GM20431 (cell line): ENCODE data around the gene AIDA.

Source experiments
- in situ Hi-C: fragments of 300-500 bp; cut with MseI, MboI; formaldehyde crosslinking; loops from one replicate; pipeline ENCODE4 v1.15.0; 2020; ENCODE audit warnings: low sequenced_read_pairs; ENCODE audit not compliant: unreplicated experiment

AIDA gene

DNA sequence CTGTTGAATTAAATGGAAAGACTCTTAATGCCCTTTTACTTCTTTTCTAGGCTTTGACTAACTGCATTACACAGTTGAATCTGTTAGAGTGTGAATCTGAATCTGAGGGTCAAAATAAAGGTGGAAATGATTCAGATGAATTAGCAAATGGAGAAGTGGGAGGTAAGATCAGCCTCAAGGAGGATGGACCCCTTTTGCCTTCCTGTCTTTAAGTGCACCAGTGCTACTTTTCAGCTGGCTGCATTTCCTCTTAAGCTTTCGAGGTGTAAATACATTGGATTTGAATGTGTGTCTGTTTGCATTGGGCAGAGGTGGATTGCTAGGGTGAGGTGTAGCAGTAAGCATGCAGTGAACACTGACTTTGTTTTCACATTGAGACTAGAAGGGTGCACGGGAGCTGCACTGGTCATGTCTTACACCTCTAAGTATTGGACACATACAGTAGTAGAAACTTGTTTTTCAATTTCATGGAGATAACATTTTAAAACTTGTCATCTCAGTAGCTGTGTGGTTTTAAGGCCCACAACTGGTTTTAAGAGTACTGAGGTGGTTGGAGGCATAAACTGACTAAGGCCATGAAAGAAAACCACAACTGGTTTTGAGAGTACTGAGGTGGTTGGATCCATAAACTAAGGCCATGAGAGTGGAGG is 59.0 kb downstream of the AIDA start:
- in situ Hi-C loops: no loop called here

DNA sequence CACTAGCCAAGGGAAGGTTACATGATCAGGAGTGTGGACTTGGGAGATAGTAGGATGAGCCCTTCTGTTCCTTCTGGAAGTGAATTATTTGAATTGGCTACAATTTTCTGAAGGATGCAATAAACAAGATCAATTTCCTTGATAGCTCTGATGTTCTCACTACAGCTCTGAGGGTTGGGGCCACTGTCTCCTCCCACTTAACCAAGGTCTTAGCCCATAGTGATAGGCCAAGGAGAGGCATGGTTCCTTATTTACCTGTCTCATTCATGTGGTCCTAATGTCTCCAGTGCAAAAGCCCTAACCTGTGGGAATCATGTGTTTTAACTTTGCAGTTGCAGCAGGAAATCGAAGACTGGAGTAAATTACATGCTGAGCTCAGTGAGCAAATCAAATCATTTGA is 59.6 kb downstream of the AIDA start:
- in situ Hi-C loops: no loop called here

DNA sequence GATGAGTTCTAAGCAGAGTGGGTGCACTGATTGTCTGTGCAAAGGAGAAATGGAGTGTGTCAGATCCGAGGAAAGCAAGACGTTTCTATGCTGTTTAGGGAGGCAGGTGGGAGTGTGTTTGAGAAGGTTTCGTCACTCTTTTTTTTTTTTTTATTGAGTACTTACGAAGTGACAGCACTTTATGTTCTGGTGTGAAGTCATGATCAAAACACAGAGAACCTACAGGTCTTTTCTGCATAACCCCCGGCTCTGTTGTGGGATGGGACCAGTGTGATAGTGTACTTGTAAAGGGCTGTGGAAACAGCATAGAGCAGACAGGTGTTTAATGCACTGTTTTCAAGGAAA is 67.7 kb downstream of the AIDA start:
- in situ Hi-C loops: no loop called here

DNA sequence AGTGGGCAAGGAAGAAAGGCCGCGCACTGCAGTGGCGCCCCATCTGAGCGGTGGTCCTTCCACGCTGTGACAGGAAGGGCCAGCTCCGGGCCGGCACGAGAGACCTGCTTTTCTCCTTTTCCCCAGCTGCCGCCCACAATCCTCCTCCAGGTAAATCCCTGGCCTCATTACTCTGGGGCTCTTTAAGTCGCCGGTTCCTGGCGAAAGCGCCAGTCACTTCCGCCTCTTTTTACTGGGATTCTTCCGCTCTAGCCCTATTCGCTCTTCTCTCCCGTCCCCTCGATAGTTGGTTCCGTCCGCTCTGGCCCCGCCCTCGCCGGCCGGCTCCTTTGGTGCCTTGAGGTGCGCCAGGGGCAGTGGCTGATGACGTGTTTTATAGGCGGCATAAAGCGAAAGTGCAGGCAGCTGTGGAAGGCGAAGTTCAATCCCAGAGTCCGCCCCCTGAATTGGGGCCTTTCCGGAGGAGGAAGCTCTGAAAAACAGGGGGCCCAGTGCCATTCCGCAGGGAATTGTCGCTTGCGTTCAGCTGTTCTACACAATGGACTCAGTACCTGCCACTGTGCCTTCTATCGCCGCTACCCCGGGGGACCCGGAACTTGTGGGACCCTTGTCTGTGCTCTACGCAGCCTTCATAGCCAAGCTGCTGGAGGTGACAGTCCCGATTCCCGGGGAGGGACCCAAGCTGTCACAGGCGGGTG is 68.2 kb downstream of the AIDA start:
- in situ Hi-C loops: no loop called here

DNA sequence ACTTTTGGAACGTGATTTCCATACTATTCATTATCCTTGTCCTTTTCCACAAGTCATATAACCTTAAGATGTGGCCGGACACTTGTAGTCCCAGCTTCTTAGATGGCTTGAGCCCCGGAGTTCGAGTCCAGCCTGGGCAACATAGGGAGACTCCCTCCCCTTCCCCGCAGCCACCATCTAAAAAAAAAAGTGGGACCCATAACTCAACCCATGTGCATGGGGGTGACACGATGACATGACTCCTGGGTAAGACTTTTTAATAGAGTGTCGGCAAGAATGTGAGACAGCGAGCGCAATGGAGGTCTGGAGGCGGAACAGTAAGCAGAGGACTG is 68.7 kb downstream of the AIDA start:
- in situ Hi-C loops: no loop called here

DNA sequence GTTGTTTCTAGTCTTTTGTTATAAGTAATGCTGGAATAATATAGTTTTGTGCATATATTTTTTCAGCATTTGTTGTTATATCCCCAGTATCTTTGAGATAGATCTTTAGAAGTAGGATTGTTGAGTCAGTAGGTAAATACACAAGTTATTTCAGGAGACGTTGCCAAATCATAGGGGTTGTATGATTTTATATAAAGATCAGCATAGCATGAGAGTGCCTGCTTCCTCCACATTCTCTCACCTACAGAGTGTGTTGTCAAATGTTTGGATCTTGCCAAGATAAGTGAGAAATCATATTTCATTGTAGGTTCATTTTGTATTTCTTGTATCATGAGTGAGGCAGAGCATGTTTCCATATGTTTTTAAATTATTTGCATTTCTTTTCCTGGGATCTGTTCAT is 69.8 kb downstream of the AIDA start:
- in situ Hi-C loops: no loop called here

DNA sequence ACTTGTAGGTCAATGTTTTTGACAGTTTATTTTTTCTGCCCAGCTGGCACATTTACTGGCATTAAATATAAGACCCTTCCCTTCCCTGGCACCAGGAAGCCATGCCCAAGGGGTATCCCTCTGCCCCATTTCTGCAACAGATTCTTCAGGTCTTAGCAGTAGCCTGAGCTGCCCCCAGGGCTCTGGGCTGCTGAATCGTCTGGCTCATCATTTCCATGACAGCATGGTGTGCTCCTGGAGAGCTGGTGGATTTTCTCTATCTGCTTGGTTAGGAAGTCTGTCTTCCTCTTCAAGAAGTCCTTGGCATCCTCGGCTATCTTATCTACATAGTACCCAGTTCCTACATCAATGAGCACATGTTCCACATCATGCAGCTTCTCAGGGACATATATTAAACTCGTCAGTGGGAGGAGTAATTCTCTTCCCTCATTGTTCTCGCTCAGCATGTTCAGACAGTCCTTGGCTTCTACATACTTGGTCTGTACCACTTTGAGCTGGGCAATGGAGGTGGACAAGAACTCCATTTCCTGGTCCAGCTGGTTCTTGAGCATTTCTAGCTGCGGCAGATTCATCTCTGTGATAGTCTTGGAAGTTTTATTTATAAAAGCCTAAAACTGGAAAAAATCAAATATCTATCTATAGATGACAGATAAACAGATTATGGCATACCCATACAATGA is 70.9 kb downstream of the AIDA start:
- in situ Hi-C loops: no loop called here

DNA sequence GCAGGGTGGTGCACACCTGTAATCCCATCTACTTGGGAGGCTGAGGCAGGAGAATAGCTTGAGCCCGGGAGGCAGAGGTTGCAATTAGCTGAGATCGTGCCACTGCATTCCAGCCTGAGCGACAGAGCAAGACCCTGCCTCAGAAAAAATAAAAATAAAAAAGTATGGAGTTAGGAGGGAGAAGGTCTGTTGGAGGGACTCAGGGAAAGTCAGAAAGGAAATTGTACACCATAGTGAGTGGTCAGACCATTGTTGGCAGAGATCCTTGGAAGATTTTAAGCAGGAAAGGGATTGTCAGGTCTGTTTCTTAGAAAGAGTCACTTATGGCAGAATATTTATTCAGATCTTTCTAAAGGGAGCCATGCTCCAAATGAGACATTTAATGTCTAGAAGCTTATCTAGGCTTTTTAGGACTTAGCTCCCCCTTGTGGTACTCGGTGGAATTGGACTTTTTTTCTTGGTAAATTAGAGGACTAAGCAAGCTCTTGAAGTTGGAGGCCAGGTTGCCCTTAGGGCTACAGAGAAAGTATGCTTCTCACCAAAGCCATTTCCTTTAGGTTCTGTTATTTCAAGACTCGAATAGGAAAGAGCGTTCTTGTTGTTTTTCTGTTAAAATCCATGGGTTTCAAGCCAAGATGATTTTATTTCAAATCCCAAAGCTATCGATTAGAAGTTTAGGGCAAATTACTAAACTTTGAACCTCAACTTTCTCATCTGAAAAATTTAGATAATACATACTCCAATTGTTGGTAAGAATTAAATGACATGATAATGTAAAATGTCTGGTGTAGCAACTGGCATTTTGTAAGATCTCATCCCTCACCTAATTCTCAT is 77.9 kb downstream of the AIDA start:
- in situ Hi-C loops: loop anchor here (10.0 kb wide), 1 partner anchor 180 kb away; no protein-coding TSS in a partner anchor

DNA sequence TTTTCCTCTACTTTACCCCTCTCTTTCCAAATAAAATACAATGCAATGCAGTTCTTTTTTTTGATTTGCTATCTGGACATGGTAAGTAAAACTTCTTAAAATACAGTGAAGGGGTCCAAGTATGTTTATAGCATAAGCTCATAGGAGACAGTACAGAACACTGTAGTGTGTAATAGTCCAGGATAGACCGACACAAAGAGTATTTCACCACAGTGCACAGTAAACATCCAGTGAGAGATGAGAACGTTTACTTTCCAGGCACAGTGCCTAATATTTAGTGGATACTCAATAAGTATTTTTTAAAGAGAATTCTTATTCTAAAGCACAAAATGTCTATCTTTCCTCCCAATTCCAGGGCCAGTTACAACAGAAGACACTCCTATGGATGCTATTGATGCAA is 79.5 kb downstream of the AIDA start:
- in situ Hi-C loops: loop anchor here (10.0 kb wide), 1 partner anchor 178 kb away; no protein-coding TSS in a partner anchor

DNA sequence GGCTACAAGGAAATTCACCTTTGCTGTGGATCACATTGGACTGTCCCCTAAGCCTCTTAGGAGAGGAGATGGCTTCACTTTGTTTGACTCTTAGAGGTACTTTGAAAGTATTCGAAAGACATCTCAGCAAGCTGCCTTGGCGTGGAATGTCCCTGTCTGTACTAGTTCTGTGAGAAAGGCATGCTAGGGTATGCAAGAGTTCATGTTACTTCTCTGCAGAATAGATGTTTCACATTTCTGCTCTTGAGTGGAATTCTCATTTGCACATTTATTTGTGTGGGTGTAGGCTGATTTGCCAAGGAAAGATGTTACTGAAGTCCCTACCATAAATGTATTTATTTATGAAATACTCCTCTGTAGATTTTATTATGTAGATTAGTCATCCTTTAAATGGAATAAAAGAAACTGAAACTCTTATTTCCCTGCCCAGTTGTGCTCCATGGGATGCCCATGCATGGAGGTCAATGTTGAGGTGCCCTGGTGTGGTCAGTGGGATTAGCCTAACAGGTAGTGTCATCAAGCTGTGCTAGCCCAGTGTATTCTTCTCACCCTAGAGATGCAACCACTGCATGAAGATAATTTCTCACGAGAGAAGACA is 80.6 kb downstream of the AIDA start:
- in situ Hi-C loops: loop anchor here (10.0 kb wide), 1 partner anchor 177 kb away; no protein-coding TSS in a partner anchor

DNA sequence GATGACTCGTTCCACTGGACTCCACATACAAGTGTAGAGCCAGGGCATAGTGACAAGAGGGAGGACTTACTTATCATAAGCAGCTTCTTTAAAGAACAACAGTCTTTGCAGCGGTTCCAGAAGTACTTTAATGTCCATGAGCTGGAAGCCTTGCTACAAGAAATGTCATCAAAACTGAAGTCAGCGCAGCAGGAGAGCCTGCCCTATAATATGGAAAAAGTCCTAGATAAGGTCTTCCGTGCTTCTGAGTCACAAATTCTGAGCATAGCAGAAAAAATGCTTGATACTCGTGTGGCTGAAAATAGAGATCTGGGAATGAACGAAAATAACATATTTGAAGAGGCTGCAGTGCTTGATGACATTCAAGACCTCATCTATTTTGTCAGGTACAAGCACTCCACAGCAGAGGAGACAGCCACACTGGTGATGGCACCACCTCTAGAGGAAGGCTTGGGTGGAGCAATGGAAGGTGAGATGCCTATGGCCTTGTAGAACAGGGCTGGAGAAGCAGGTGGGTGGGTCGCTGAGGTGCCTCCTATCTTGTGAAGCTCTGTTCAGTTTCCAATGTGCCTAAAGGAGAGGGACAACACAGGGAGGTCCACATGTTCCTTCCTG is 82.3 kb downstream of the AIDA start:
- in situ Hi-C loops: loop anchor here (10.0 kb wide), 1 partner anchor 175 kb away; no protein-coding TSS in a partner anchor

DNA sequence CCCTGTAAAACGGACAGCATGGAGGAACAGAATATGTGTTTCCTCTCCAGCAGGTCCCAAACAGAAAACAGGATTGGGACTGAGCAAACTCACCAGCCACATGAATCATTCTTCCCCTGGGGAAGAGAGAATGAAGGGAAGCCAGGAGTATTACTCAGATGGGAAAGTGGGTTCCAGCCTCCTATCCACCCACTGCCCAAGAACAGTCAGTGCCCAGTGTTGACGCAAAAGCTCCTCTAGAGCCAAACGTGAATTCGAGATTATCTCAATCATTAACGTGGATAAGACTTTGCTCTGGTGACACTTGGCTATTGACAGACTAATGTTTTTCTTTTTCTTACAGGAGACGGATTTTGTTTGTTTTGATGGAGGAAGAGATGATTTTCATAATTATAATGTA is 85.1 kb downstream of the AIDA start:
- in situ Hi-C loops: no loop called here

DNA sequence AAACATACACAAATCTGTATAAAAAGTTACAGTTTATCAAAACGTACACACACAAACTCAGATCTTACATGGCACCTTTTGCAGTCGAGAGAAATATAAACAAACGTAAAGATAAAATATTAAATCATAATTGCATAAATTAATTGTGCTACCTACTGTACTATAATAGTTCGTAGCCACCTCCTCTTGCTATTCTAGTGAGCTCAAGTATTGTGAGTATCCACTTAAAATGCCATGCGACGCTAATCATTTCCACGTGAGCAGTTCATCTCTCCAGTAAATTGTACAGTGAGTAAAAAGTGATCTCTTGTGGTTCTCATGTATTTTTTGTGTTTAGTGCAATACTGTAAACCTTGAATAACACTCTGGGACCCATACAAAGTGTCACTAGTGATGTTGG is 88.1 kb downstream of the AIDA start:
- in situ Hi-C loops: no loop called here

DNA sequence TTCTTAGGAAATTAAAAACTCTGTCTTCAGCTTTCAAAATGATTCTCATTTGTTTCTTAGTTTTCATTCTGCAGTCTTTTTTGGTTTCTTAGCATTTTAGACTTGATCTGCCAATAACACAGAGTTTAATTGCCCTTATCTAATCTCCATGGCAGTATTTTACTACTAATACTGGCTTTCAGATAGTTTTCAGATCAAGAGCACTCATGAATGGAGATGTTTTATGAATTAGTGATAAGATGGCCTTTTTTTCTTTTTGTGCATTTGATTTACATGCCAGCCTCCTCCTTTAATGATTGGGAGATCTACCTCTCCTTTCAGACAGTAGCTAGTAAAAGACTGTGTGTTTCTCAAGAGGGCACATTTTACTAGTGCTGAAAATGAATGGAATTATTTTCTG is 88.8 kb downstream of the AIDA start:
- in situ Hi-C loops: no loop called here

DNA sequence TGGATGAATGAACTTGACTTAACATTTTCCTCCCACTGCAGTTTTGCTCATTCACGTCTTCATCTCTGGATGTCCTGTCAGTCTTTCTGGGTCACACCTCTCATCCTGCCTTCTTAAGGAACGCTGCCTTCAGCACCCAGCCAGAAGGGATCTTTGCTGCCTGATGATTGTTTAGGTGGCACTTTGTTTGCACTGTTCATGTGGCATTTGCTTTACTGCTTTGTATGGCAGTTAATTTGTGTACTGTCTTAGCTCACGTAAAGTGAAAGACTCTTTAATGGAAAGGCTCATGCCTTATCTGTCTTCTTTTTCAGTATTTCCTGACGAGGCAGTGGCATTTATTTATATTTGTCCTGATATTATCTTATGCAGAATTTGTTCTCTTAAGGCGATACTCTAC is 89.5 kb downstream of the AIDA start:
- in situ Hi-C loops: no loop called here

DNA sequence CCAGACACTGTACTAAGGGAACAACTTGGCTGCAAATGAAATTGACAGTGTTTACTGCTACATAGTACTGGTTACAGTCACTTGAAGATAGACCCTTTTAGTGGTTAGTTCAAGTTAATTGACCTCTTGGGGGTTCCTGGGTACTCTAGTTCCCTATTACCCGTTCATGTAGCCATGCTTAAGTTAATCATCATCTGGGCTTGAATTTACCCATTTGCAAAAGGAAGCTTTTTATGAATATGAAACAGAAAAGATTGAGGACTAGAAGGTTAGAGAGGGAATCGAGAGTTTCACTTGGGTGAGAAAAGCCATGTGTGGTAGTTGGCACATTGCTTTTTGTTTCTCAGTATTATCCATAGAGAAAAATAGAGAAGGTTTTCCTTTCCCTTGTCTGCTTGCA is 91.7 kb downstream of the AIDA start:
- in situ Hi-C loops: no loop called here

DNA sequence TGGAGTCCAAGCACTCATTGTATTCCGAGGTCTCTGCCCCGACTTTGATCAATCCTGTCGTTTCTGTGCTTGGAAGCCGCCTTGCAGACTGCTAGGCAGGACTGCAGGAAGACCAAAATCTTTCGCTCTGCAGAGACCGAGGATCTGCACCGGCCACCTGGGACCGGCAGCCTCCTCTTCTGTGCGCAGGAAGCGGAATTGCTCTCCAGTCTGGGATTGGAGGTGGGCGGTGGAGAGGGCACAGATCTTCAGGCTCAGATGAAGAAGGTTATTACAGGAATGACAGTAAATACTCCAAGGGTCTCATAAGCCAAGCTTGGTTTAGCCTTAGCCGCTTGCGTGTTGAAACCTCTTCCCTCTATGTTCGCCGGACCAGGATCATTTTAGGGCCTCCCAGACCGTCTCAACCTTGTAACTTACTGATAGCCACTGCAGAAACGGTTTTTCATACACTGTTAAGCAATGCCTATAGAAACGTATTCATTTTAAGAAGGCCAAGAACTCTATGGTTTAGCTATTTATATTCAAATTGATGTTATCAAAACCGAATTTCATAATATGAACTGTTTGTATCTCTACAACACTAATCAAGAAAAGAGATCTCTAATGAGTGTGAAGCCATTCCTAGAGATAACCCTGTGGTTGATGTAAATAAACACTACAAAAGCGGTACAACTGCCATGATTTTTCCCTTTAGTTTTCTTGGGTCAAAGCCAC is 93.3 kb downstream of the AIDA start:
- in situ Hi-C loops: no loop called here
